GM19324 (cell line): ENCODE measurements around the gene EPHB3.
"Not testable (repeated sequence)": the region's sequence is repeated elsewhere in the genome, so short reads cannot be mapped to it uniquely, and the experiment has no call there.

Source experiments
- ATAC-seq: cut with Tn5 transposase; IDR thresholded peaks from one replicate; pipeline ENCODE4 v1.9.1; 2021; ENCODE audit warnings: mild to moderate bottlenecking, moderate library complexity; ENCODE audit not compliant: unreplicated experiment, low FRiP score

The EPHB3 gene

GRCh38 chr3:184618811-184619210, 57.2 kb downstream of the EPHB3 start:
- ATAC-seq = no peak

- ATAC-seq = no peak
Measured at GRCh38 chr3:184619369-184619768, 57.8 kb downstream of the EPHB3 start.

GRCh38 chr3:184619787-184620430, 58.3 kb downstream of the EPHB3 start:
- ATAC-seq = no peak

- no peak for ATAC-seq
Measured at GRCh38 chr3:184620475-184621119, 59.0 kb downstream of the EPHB3 start.

GRCh38 chr3:184622156-184622555, 60.6 kb downstream of the EPHB3 start:
- not testable (repeated sequence) for ATAC-seq

- ATAC-seq = no peak
Measured at GRCh38 chr3:184626923-184627322, 65.3 kb downstream of the EPHB3 start.

GRCh38 chr3:184629555-184630160, 68.1 kb downstream of the EPHB3 start:
- no peak for ATAC-seq

- no peak for ATAC-seq
Measured at GRCh38 chr3:184630861-184631471, 69.4 kb downstream of the EPHB3 start.

- ATAC-seq = no peak
Measured at GRCh38 chr3:184631472-184631861, 69.9 kb downstream of the EPHB3 start.
